Urothelium cell line (cell line): Measurements from ENCODE around the gene ZBTB38.

Source experiments
- DNase-seq: peaks from one replicate; pipeline ENCODE4 v3.0.0; 2011; ENCODE audit warnings: low spot score, mixed read lengths
- FAIRE-seq: peaks from 2 replicates; lab custom pipeline; 2011; peaks lifted over from hg19 to GRCh38; lab: Jason Lieb, UNC

Gene ZBTB38

DNA sequence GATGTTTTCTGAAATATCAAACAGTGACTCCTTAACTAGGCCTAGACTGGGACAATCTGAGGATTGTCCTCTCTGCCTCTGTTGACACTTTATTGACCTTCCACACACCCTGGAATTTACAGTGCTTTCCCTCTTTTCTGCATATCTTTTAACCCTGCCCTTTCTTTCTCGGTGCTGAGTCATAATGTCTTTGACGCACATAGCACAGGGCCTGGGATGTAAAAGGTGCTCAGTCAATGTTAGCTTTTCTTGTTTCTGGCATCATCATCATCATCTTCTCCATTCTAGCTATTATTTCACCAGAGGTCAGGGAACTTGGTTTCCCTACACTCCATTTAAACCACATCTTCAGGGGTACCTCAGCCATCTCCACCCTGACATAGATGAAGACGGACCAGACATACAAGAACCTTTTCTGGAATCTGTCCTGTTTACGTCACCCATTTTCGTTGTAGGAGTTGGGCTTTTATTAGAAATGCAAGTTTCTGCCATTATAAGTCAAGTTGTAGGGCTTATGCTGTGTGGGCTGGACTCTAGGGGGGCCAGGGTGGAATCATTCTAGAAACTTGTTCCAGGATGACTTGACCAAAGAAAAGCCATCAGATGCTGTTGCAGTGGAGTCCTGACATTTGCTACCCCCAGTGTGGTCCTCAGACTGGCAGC lies 46.6 kb downstream of the ZBTB38 start:
- DNase-seq: no peak
- FAIRE-seq: no peak

- FAIRE-seq: no peak
Observed at GRCh38 chr3:141415953-141416352, 47.6 kb downstream of the ZBTB38 start.

More at GRCh38 chr3:141415953-141416352, 47.6 kb downstream of the ZBTB38 start:
- DNase-seq: no peak
